Cortex of kidney (tissue), 1 donor: ENCODE data around the gene GAL3ST2.
"Not testable (repeated sequence)": the region's sequence is repeated elsewhere in the genome, so short reads cannot be mapped to it uniquely, and the experiment has no call there.

Source experiments
- DNase-seq: peaks from one replicate; lab custom pipeline; 2025; lab: John Stamatoyannopoulos, UW

Gene GAL3ST2

GRCh38 chr2:241748468-241749256, 28.0 kb upstream of the GAL3ST2 start:
- no peak for DNase-seq

DNA sequence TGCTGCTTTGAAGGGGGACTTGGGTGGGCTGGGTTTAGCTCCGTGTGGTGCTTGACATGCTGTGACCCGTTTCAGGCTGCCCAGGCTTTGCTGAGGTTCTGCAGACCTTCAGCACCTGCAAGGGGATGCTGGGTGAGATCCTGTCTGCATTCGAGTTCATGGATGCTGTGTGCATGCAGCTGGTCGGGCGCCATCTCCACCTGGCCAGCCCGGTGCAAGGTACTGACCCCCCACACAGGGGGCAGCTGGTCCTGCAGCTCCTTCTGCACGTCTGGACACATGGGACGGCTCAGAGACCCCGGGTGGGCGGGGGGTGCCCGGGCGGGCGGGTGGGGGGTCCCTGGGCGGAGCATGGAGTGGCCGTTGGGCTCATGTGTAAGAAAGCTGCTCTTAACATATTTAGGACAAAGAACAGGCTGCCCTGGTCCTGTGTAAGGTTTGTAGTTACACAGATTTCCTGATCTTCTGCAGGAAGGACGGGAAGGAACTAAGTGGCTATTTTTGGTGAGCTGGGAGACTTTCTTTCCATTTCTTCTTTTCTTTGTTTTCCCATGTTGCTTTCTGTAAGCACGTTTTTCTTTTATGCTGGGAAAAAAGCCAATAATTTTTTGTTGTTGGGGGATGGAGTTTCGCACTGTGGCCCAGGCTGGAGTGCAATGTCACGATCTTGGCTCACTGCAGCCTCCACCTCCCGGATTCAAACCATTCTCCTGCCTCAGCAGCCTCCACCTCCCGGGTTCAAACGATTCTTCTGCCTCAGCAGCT, 26.4 kb upstream of the GAL3ST2 start:
- no peak for DNase-seq

- no peak for DNase-seq
These were observed 25.5 kb upstream of the GAL3ST2 start for GRCh38 chr2:241751152-241751551.

DNA sequence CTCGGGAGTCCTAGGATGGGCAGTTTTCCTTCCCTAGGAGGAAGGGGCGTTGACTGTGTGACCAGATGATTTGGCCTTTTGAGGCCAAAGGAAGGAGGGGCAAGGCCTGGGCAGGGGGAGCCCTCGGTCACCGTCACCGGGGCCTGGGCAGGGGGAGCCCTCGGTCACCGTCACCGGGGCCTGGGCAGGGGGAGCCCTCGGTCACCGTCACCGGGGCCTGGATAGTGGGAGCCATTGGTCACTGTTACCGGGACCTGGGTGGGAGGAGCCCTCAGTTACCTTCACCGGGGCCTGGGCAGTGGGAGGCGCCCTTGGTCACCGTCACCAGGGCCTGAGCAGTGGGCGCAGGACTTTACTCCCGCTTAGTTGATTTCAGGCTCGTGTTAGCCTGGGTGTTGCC, 24.8 kb upstream of the GAL3ST2 start:
- DNase-seq, result no peak

- DNase-seq, result no peak
These were observed 24.4 kb upstream of the GAL3ST2 start for GRCh38 chr2:241752253-241752652.

DNA sequence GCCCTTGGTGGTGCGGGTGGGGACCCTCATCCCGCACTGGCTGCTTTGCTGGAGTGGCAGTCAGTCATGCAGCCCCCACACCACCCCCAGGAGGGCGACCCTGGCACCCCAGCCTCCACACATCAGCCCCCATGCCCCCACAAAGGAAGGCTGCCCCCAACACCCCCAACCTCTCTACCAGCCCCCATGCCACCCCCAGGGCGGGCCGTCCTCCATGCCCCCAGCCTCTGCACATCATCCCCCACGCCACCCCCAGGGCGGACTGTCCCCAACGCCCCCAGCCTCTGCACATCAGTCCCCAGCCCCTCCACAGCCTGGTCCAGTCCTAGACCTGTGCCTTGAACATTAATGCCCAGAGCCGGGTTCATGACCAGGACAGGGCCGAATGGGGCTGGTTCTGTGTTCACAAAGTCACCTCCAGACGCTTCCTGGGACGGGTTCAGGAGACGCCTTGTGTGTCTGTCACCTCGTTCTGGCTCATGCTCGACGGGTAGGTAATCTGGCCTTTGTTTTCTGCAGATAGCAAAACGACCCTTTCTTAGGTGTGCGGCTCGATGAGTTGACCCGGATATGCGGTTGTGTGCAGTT, 23.8 kb upstream of the GAL3ST2 start:
- no peak for DNase-seq

DNA sequence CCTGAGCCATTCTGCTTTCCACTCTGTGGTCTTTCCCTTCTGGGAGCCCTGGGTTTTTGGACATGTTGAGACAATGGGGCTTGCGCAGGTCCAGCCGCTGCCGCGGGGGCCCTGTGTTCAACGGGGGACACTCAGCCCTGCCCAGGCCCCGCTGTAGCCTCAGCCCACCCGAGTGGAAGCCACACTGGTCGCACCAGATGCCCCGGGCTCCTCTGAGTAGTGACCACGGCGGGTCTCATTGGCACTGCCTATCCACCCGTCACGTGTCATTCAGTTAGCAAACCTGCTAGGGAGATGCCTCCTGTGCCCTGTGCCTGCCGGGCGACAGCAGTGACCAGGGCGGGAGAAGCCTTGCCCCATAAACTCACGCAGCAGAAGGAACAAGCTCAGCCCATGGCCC, 23.1 kb upstream of the GAL3ST2 start:
- DNase-seq, result no peak

GRCh38 chr2:241754042-241754441, 22.6 kb upstream of the GAL3ST2 start:
- DNase-seq, result no peak

- no peak for DNase-seq
These were observed 21.5 kb upstream of the GAL3ST2 start for GRCh38 chr2:241755166-241755565.

GRCh38 chr2:241755777-241756176, 20.8 kb upstream of the GAL3ST2 start:
- DNase-seq, result no peak

- DNase-seq, result no peak
These were observed 17.4 kb upstream of the GAL3ST2 start for GRCh38 chr2:241759067-241759807.

DNA sequence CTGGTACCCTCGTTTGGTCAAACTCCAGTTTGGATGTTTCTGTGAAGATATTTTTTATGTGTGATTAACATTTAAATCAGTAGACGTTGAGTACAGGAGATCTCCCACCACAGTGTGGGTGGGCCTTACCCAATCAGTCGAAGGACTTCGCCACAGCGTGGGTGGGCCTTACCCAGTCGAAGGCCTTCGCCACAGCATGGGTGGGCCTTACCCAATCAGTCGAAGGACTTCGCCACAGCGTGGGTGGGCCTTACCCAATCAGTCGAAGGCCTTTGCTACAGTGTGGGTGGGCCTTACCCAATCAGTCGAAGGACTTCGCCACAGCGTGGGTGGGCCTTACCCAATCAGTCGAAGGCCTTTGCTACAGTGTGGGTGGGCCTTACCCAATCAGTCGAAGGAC, 16.7 kb upstream of the GAL3ST2 start:
- DNase-seq, result not testable (repeated sequence)

GRCh38 chr2:241760301-241760771, 16.3 kb upstream of the GAL3ST2 start:
- DNase-seq, result no peak

- DNase-seq, result no peak
These were observed 14.2 kb upstream of the GAL3ST2 start for GRCh38 chr2:241762321-241762932.

DNA sequence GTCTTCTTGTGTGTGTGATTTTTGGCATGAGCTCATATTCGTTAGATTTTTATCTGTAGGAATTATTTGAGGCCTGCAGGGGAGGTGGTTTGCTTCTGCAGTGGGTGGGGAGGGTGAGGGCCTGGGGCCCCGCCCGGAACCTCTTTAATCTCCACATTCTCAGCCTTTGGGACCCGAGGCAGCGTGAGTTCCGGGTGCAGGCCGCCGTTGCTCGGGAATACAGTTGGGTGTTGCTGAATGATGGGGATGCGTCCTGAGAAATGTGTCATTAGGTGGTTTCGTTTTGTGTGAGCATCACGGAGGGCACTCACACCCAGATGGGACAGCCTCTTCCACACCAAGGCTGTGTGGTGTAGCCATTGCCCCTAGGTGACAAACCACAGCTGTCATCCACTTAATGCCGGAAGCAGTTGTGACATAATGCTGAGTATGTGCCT, 13.7 kb upstream of the GAL3ST2 start:
- no peak for DNase-seq

DNA sequence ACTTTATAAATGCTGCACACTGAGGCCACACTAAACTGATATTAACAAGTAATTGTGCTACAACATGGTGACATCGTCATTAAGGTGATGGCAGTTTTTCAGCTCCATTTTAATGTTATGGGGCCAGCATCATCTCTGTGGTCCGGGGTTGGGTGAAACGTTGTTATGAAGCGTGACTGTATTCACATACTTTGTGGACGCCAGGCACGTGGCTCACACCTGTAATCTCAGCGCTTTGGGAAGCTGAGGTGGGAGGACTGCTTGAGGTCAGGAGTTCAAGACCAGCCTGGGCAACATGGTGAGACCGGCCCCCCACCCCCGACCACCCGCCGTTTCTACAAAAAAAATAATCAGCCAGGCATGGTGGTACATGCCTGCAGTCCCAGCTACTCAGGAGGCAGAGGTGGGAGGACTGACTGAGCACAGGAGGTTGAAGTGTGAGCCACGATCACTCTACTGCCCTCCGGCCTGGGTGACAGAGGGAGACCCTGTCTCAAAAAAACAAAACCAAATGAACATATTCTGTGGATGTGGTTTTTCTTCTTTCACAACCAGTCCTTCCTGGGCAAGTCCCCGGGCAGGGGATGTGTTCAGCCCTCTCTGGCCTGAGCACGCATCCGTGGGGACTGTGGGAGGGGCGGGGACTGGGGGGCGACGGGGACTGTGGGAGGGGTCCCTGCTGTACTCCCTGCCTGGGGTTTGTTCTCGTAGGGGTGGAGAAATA, 12.9 kb upstream of the GAL3ST2 start:
- DNase-seq, result no peak

GRCh38 chr2:241764275-241765241, 12.1 kb upstream of the GAL3ST2 start:
- DNase-seq, result no peak

- no peak for DNase-seq
These were observed 9.0 kb upstream of the GAL3ST2 start for GRCh38 chr2:241767464-241768250.

GRCh38 chr2:241768251-241768711, 8.3 kb upstream of the GAL3ST2 start:
- no peak for DNase-seq
